ENCODE results near the gene SLC25A41.

Gene SLC25A41

DNA sequence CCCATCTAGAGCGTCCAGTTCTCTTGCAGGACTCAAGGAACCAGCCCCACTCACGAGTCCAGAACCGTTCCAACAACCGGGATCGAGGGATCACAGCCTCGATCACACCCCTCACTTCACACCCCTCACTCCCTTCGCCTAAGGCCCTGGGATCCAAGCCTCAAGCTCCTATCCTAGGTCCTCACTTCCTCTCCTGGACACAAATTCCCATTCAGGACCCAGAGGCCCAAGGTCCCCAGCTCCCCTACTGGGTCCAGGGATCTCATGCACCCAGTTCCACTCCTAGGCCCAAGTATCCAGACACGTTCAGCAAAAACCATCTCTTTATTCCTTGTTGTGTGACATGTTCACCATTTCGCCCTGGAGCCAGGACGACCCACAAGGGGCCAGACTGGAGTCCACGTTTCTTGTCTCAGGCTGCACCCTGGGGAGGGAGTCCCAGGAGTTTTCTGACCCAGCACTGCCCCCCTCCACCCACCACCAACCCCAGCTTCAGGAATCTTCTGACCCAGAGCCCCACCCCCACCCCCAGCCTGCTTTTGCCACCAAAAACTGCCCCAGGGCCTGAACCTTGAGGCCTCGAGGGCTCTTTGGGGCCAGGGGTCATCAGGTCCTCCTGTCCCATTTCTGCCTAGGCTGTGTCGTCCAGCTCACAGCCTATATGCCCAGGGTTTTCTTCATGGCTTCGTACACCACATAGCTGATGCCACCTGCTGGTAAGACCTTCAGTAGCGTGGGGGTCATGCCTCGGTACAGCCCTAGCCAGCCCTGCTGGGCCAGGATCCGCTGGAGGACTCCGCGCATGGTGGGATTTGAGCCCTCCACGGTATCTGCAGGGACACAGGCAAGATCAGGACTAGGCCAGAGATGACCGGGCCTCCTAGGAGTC, 7.6 kb downstream of the SLC25A41 start:
- DNase-seq = no peak

DNA sequence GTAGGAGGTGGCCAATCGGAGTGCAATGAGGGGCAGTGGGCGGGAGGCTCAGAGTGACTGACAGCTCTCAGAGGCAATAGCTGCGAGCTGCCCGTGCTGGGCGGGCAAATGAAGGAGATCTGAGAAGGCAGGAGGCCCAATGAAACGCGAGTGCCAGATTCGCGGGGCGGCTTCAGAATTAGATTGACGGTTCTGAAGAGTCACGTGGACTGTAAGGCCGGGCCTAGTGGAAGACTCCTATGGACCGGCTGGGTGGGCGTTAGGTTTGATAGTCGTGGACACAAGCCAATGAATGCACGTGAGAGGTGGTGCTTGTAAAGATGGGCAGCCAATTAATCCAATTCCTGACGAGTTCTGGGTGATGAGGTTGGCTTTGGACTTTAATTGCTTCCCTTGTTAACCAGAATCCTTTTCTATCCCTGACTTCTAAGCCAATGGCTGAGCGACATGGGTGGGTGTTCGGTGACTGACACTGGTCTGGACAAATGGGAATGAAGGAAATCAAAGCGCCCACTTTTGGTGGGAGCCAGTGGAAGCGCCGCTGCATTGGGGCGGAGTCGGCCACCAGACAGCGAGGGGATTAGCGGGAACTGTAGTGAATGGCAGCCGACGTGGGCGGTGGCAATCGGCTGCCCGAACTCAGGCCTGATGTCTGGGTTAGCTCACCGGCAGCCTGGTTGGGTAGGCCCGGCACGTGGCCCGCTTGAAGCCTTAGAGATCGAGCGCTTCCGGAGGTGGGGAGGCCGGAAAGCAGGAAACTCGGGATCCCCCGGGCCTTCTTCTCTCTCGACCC, 8.4 kb downstream of the SLC25A41 start:
- peak; percentile 99 for DNase-seq

GRCh38 chr19:6424195-6424938, 9.2 kb downstream of the SLC25A41 start, which contains the start of gene KHSRP:
KHSRP (minus strand) TSS chr19:6424811; CDS start chr19:6424701, 110 bp downstream.
- no peak for DNase-seq

DNA sequence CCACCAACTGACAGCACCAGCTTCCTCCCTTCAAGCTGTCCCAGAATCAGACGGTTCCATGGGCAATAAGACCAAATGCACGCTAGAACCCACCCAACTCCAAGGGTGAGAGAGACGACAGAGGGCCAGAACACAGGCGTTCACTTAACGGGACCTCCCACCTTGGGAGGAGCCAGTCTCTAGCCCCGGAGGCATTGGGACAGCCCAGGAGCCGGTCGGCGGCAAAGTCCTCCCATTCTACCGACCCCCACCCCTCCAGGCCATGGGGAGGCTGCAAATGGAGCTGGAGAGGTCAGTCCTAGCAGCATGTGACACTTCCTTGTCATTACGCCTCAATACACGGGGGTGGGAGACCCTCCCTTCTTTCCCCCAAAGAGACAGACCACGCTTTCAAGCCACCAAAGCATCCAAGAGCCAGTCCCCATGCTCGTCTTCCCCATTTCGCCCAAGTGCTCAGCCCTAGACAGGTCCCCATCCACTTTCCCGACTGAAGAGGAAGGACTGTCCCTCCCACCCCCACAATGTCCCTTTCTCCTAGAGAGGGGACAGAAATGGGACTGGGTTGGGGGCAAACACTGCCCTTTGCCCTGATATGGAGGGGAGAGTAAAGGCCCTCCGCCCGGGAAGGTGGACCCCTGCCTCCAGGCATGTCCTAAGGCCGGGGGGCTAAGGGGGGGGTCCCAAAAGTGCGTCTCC, 9.9 kb downstream of the SLC25A41 start:
- no peak for DNase-seq

DNA sequence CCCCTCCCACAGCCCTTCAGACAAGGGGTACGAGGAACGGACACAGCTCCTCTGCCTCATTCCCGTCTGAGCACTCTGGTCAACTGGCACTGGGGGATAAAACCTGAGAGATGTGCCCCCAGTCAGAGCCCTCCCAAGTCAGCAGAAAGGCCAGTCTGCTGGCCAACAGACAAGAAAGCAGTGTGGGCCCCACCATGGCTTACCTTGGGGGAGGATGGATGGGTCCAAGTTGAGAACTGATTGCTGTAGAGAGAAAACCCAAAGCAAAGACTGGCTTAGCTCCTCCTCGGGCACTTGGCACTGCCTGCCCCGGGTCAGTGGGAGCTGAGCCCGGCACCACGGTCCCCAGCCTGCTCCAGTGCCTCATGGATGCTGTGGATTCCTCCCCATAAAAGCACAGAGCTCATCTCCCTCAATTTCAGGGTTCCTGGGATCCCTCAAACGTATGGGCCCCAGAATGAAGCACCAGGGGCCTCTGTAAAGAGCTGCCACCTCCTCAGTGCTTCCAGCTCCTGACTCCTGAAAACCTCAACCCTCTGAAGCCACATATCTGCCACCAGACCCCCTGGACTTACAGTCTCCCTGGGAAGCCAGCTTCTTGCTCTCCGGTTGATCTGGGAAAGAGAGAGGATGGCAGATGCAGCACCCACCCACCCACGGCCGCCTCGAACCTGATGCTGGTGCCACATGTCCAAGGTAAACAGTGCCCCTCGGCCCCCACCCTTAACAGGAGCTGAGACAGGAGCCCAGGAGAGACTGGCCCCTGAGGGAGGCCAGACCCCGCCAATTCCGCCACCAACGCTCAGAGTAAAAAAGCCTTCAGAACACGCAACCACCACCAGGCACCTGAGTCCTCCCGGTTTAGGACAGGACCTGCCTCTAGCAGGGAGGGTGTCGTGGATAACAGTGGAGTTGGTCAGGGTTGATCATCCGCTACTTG, 12.2 kb downstream of the SLC25A41 start:
- DNase-seq = no peak

GRCh38 chr19:6418562-6418932, 15.0 kb downstream of the SLC25A41 start:
- no peak for DNase-seq

DNA sequence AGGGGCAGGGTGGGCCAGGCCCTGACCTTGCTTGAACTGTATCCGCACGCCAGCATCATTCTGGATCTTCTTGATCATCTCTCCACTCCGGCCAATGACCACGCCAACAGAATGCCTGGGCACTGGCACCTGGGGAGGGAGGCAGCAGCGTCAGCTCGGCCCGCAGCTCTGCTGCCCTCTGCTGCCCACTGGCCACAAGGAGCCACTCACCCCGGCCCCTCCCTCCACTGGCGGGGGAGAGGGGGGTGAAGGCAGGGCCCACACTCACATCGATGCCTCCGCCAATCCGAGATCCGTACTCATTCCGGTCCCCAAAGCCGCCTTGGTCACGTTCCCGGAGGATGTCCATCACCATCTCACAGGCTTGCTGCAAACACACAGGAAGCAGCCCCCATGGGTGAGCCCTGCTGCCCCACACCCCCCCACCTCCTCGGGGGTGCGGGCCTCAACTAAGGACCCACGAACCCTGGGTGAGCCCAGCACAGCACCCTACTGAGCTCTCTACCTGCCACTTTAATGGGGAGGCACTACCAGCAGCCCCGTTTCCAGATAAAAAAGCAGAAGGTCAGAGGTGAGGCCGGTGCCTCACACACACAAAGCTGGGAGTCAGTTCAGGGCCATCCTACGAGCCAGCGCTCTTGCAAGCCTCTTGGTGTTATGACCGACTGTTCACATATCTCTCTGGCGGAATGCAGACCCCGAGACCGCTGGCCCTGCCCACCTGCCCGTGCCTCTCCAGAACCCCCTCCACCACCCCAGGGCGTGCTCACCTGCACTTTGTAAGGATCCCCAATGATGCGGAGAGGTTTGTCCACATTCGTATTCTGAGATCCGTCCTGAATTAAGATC, 15.6 kb downstream of the SLC25A41 start:
- DNase-seq = no peak

GRCh38 chr19:6416658-6417405, 16.7 kb downstream of the SLC25A41 start:
- no peak for DNase-seq

DNA sequence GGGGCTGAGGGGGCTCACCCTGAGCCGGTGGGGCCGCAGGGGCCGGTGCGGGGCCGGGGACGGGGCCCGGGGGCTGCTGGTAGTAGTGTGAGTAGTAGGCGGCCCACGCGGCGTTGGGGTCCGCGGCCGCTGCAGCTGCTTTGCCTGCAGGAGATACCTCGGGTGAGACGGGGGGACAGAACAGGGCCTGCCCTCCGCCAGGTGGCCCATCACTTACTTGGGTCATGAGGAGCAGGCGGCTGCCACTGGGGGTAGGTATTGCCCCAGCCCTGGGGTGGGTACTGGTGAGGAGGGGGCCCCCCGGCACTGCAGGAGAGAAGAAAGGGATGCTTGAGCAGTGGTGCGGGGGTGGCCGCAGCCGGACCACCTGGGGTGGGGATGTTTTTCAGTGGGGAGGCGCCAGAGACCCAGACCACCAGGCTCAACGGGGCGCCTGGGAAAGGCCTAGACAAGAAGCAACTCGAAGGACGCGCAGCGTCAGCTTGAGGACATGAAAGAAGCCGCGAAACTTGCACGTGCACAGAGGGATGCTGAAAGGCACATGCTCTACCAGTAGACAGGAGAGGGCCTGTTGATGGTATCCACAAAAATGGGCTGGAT, 17.9 kb downstream of the SLC25A41 start:
- DNase-seq = no peak

GRCh38 chr19:6414793-6415590, 18.6 kb downstream of the SLC25A41 start:
- no peak for DNase-seq

DNA sequence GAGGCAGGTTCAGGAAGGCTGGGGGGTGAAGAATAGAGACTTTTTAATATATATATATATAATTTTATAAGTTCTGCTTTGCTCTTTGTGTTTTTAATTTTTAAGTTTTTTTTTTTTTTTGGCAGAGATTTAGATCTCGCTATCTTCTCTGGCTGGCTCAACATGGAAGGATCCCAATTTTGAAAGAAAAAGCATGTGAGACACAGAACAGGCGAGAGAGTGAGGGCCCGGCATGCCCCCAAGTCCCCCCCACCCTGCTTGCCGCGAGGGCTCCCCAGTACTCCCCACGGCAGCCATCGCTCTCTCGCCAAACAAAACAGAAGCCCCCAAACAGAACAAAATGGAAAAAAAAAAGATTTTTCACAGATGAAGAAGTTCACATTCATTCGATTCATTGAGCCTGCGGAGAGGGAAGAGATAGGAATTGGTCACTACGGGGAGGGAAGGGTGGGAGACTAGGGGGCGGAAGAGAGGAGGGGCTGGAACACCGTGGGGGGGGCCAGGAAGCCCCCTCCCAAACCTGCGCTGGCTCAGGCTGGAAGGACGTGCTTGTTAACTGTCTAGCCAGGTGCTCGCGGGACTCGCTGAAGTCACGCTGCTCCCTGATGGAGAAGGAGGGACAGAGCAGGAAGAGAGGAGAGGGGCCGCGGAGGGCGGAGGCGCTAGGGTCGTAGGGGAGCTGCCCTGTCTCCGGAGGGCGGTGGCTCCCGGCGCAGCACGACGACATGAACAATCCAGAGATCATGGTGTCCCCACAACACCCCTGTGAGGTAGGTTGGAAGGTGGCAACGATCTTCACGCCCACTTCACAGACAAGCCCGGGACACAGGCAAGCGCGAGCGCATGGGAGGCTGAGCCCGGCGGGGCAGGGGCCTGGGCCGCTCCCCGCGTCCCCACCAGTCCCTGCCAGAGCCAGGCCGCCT, 19.6 kb downstream of the SLC25A41 start:
- no peak for DNase-seq

- DNase-seq = no peak
Measured at GRCh38 chr19:6413291-6413690, 20.3 kb downstream of the SLC25A41 start.

DNA sequence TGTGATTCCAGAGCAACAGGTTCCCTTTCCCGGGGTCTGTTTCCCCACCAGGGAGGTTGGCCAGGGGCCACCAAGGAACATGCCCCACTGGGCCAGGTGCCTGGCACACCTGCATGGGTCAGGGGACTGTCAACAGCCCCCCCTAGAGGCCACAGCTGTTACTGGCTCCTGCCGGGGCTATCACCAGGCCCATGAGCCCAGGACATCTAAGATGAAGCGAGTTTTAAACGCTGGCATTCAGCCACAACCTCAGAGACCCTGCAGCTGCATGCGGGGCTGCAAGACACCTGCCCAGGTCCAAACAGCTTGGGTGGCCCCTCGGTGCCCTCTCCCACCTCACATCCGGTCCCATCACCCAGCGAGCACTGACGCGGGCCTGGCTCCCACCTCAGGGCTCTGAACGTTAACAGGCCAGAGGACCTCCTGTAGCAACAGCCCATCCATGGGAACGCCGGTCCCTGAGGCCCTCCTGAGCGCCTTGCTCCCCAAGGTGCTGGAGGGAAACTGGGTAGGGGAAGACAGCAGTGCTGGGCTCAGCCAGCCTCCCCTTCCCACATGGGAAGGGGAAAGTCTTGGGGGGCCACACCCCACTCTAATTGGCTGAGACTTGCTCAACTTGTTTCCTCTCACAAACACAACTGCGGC, 21.0 kb downstream of the SLC25A41 start:
- DNase-seq = no peak

- DNase-seq = no peak
Measured at GRCh38 chr19:6412061-6412446, 21.5 kb downstream of the SLC25A41 start.

DNA sequence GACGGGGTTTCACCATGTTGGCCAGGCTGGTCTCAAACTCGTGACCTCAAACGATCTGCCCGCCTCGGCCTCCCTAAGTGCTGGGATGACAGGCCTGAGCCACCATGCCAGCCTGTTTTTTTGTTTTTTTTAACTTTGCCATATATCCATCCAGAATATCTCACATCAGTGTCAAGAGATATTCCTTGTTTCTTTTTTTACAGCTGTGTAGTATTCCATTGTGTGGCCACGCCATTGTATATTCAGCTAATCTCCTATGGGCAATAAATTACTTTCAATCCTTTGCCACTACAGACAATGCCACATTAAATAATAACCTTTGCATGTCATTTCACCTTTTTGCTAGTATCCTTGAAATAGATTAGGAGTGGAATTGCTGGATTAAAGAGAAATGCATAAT, 24.2 kb downstream of the SLC25A41 start:
- DNase-seq = no peak

DNA sequence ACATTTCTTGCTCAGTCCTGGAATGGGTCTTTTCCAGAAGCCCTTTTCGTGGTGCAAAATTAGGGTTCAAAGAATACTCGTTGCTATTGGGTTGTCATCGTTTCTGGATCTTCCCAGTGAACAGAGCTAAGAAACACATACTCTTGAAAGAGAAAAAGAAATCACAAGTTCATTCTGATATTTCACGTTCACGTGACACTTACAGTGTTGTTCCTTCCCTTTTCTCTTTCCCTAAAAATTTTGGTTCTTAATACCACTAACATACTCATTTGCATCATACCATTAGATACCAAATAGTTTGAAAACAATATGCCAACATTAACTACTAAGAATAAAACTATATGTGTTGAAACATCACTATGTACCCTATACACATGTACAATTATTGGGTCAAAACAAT, 27.2 kb downstream of the SLC25A41 start:
- DNase-seq = no peak
